Lower leg skin (tissue), 3 donors: ENCODE data around the gene CRYGA.

Source experiments
- POLR2A ChIP-seq, 2 donors: fragments of 450-650 bp; IDR thresholded peaks; one replicate each; pipeline ENCODE4 v1.6.1; 2016 to 2017; ENCODE audit warnings: antibody characterized with exemption in 2 of 2, mild to moderate bottlenecking in 1 of 2, moderate library complexity in 1 of 2
- TF ChIP-seq, protein P1 (sequence below), 3 donors: fragments of 450-650 bp; IDR thresholded peaks; one replicate each; pipeline ENCODE4 v1.5.1; 2016; ENCODE audit warnings: antibody characterized with exemption in 3 of 3, mild to moderate bottlenecking in 3 of 3, moderate library complexity in 2 of 3

DNA sequence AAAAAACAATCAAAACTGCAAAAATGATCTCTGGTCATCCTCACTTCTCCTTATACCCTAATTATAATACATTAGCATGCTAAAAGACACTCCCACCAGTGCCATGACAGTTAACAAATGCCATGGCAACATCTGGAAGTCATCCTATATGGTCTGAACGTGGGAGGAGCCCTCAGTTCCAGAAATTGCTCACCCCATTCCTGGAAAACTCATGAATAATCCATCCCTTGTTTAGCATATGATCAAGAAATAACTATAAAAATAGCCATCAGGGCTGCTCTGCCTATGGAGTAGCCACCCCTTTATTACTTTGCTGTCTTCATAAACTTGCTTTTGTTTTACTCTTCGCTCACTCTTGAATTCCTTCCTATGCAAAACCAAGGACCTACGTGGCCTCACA, 32.1 kb upstream of the CRYGA start:
- TF ChIP-seq, protein P1, sequence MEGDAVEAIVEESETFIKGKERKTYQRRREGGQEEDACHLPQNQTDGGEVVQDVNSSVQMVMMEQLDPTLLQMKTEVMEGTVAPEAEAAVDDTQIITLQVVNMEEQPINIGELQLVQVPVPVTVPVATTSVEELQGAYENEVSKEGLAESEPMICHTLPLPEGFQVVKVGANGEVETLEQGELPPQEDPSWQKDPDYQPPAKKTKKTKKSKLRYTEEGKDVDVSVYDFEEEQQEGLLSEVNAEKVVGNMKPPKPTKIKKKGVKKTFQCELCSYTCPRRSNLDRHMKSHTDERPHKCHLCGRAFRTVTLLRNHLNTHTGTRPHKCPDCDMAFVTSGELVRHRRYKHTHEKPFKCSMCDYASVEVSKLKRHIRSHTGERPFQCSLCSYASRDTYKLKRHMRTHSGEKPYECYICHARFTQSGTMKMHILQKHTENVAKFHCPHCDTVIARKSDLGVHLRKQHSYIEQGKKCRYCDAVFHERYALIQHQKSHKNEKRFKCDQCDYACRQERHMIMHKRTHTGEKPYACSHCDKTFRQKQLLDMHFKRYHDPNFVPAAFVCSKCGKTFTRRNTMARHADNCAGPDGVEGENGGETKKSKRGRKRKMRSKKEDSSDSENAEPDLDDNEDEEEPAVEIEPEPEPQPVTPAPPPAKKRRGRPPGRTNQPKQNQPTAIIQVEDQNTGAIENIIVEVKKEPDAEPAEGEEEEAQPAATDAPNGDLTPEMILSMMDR (IDR thresholded peaks at IDR 0.05): no peak
- TF ChIP-seq POLR2A (IDR thresholded peaks at IDR 0.05): no peak
